IPS-NIHi11 (cell line): ENCODE data around the gene ZNRF4.
"Not testable (repeated sequence)": the region's sequence is repeated elsewhere in the genome, so short reads cannot be mapped to it uniquely, and the experiment has no call there.

ENCODE experiments used
- DNase-seq: peaks from one replicate; pipeline ENCODE4 v3.0.0; 2012; ENCODE audit warnings: mixed read lengths, low spot score

ZNRF4 gene

DNA sequence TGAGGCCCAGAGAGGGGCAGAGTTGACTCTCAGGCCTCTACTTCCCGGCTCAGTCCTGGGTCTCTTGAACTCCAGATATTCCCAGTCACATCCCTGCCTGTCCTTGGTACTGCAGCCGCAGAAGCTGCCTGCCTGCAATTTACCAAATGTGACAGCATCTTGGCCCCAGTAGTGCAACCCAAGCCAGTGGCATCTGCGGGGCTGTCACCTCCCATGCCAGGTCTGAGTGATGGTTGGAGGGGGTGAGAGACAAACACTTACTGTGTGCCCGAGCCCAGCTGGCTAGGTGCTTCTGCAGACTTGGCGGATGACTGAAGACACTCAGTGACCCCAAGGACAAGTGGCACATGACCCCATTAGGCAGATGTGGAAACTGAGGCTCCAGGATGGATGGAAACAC is 18.4 kb downstream of the ZNRF4 start:
- DNase-seq: no peak

DNA sequence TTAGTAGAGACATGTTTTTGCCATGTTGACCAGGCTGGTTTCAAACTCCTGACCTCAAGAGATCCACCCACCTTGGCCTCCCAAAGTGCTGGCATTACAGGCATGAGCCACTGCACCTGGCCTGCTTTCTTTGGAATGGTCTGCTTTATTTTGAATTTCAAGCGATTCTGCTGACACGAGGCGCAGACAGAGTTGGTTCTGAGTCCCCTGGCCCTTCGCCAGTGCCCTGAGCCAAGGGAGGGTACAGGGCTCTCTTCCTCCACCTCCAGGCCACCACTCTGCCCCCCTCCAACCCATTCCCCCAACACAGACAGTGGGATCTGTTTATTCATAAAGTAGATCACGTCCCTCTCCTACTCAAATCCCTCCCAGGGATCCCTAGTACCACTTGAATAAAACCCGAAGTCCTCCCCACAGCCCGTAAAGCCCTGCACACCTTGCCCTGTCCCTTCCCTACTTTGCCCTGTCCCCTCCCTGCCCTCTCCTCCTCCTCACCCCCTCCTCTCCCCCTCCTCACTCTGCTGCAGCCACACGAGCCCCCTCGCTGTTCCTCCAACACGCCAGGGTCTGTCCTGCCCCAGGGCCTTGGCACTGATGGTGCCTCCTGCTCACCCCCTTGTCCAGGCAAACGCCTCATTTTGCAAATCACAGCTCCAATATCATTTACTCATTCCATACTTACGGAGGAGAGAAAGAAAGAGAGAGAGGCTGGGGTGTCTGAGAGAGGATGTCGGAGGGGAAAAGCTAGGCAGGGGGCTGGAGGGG is 22.4 kb downstream of the ZNRF4 start:
- DNase-seq: no peak

DNA sequence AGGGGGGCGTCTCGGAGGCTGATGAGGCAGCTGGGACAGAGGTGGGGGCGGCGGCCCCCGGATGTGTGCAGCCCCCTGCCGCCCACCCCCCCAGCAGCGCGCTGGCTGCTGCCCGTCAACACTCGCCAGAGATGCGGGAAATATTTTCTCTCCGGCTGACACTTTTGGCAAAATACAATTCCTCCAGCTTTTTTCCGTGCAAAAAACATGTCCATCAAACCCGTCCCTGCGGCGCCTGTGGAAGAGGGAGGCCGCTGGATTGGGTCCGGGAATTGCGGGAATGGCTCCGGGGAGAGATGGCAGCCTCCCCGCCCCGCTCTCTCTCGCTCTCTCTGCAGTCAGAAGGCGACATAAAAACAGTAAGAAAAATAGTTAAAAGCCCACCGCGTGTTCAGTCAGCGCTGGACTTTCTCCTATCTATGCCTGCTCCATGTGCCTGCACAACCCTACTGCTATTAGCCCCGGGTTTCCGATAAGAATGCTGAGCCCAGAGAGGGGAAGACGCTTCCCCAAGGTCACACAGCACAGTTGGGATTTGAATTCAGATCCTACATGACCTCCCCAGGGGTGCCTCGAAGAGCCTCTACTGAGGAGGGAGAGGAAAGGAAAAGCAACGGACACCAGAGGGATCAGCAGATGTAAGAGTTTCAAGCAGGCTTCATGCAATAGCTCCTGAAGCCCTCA is 23.2 kb downstream of the ZNRF4 start:
- DNase-seq: no peak

DNA sequence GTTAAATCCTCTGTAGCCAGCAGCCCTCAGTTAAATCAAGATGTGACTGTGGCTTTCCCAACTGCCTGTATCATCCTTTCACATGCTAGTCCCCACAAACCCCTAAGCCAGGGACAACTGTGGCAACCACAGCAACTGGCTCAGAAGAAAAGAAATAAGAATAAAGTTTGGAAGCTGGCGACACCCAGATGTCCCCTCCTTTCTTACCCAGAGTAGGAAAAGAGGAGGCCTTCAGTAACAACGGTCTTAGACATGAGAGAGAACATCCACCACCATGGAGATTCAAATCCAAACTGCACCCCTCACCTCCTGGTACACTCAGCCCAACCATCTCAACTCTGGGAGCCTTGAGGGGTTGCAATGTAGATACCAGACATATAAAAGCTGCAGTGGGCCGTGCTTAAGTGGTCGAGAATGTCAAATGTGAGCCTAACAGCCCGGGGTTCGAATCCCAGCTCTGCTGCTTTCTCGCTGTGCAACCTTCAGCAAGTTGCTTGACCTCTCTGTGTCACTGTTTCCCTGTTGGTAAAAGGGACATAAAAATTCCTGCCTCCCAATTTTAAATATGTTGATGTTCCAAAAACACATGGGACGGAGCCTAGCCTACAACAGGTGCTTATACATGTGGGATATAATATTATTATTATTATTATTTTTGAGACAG is 23.8 kb downstream of the ZNRF4 start:
- DNase-seq: no peak

DNA sequence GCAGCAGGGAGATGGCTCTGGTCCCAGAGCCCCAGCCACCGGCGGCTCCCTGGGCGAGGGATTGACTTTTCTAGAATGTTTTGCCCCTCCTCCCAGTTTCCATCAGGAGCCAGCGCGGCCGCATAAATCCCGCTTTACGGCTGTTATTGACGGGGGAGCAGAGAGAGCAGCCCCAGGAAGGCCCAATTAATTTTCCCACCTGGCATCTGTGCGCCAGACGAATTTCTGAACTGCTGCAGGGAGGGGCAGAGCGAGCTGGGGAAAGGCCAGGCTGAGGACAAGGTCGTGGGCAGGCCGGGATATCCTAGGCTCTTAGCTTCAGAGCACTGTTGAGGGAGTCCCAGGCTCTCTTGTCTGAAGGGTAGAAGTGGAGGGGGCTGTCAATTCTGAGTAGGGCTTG is 24.7 kb downstream of the ZNRF4 start:
- DNase-seq: peak; percentile 35

DNA sequence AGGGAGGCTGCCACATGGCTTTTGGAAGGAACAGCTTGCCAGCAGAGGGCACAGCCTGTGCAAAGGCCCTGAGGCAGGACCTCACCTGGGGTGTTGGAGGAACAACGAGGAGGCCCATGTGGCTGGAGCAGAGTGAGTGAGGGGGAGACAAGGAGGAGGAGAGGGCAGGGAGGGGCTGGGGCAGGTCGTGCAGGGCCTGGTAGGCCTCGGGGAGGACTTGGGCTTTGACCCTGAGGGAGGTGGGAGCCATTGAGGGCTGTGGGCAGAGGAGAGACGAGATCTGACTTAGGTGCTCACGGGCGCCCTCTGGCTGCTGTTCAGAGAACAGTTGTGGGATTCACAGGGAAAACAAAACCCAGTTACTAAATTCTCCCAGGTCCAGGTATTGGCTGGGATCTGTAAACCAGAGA is 25.2 kb downstream of the ZNRF4 start:
- peak; percentile 76 for DNase-seq

DNA sequence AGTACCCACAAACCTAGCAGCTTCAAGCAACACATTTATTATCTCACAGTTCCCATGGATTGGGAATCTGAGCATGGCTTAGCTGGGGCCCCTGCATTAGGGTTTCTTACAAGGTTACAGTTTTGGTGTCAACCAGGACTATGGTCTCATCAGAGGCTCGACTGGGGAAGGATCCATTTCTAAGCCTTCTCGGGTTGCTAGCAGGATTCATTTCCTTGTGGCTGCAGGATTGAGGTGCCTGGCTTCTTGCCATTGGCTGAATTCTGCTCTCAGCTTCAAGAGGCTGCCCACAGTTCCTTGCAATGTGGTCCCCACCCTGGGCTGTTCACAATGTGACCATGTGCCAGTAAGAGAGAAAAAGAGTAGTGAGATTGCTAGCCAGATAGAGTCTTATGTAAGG is 26.7 kb downstream of the ZNRF4 start:
- no peak for DNase-seq

DNA sequence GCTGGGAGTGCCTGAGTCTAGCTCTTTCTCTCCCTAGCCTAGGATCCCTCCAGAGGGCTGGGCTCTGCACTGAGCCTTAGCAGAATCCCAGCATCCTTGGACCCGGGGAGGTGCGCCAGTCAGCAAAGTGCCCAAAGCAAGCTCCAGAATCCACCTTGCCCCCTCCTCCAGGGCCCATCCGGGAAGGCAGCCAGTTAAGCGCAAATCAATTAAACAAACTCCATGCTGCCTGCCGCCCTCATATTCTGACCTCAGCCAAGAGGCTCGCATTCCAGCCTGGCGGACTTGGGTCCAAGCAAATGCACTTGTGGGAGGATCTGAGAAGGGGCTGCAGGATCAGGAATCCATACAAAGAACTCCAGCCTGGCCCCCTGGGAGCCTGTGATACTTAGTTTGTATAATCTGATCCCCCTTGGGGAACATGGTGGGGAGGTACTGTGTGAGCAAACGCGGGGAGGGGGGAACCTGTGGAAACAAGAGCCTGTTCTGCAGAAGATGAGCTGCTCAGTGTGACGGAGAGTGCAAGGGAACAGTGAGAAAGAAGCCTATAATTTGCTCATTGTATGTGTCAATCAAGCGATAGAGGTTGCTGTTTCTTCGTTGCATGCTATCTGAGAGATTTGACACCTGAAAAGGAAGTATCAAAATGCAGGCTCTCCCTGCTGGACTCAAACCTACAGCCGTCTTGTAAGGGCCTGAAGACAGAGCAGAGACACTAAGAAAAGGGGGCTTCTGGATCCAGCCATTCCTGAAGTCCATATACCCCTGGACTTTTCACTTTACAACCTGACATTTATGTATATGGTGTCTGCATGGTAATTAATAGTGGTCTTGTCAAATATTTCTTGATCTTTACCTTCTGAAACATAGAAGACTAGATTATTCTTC is 29.4 kb downstream of the ZNRF4 start:
- peak; percentile 68 for DNase-seq

DNA sequence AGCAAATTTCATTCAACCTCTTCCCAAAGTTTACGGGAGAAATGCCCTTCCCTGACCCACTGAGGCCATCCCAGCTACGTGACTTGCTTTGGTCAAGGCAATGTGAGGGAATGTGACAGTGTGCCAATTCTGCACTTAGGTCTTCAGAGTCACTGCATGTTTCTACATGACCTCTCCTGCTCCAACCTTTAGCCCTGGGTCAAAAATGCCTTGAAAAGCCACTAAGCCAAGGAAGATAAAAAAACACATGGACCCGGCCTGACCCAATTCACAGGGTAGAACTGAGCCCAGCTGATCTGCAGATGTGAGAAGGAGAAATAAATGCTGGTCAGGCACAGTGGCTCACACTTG is 30.0 kb downstream of the ZNRF4 start:
- no peak for DNase-seq

DNA sequence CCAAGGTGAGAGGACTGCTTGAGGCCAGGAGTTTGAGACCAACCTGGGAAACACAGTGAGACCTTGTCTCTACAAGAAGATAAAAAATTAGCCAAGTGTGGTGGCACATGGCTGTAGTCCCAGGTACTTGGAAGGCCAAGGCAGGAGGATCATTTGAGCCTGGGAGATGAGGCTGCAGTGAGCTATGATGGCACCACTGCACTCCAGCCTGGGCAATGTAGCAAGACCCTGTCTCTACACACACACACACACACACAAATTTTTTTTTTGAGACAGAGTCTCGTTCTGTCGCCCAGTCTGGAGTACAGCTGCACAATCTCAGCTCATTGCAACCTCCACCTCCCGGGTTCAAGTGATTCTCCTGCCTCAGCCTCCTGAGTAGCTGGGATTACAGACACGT is 30.4 kb downstream of the ZNRF4 start:
- not testable (repeated sequence) for DNase-seq

DNA sequence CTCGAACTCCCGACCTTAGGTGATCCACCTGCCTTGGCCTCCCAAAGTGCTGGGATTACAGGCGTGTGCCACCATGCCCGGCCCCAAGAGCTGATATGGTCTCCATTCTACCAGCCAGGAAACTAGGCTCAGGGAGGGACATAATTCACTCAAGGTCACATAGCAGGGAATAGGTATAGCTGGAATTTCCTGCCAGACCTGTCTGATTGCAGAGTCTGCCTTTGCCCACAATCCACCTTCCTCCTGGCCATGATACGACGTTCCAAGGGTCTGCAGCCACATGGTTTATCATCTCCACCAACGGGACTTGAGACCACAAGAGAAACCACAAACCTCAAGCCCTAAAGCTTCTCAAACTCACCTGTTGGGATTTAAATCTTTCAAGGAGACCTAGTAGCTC is 32.0 kb downstream of the ZNRF4 start:
- no peak for DNase-seq

DNA sequence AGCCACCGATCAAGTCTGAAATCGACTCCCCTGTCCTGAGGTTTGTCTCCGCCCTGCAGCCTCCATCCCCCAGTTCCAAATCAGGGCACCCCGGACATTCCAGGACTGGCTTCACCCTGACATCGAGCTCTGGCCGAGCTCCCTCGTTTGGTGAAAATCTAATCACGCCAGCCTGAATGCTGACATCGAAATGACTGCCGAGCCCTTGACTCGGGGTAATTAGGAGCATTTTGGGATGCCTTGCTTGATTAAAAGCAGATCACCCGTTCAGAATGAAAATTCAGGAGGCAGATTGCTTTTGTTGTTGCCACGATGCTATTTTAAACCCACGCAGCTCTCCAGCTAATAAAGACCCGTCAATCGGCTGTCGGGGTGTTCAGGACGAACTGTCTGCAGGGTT is 34.3 kb downstream of the ZNRF4 start:
- DNase-seq: no peak

DNA sequence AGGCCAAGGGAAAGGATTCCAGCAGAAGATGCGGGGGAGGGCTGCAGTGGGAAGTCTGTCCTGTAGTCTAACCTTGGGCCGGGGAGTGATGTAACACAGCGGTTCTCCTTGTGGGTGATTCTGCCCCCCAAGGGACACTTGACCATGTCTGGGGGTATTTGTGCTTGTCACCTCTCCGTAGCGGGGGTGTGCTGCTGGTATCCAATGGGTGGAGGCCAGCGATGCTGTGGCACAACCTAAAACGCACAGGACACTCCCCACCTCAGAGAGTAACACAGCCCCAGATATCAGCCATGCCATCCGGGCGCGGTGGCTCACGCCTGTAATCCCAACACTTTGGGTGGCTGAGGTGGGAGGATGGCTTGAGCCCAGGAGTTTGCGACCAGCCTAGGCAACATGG is 36.3 kb downstream of the ZNRF4 start:
- DNase-seq: no peak

DNA sequence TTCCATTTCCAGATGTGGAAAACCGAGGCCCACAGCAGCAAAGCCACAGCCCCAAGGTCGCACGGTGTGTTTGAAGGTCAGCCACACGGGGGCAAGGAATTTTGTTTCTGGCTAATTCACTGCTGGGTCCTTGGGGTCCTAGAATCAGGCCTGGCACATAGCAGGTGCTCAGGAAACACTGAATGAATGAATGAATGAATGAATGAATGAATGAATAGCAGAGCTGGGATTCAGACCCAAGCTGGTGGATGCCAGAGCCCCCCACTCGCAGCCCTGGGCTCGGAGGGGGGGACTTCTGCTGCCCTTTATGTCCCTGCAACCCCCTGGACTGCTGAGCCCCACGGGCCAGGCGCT is 37.0 kb downstream of the ZNRF4 start:
- no peak for DNase-seq

DNA sequence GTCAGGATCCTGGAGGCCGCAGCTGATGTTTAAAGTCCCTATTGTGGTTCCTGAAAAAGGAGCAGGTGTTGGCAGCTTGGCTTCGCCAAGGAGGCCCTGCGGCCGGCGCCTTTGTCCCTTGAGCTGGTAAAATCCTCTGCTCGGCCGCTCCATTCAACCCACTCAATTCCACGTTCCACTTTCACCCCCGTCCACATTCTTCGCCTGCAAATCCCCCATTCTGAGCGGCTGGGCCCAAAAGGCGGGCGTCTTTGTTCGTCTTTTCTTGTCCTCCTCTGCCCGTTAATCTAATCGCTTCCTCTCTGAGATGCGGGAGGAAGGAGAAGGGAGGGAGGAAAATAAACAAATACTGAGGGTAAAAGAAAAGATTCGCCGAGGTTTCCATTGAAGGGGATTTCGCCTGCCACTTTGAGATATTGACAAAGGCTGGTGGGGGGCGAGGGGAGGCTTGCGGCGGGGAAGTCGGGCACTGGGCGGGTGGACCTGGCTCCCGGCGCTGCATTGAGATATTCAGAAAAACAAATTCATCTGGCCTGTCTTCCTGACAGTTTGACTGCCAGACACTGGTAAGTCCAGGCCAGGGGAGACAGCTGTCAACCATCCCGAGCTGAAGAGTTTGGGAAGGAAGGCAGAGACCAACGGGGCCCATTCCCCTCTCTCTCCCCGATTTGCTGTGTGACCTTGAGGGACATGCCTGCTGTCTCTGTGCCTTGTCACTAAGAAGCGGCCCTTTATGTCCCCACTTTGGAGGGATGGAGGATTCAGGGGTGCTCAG is 37.6 kb downstream of the ZNRF4 start:
- DNase-seq: no peak

DNA sequence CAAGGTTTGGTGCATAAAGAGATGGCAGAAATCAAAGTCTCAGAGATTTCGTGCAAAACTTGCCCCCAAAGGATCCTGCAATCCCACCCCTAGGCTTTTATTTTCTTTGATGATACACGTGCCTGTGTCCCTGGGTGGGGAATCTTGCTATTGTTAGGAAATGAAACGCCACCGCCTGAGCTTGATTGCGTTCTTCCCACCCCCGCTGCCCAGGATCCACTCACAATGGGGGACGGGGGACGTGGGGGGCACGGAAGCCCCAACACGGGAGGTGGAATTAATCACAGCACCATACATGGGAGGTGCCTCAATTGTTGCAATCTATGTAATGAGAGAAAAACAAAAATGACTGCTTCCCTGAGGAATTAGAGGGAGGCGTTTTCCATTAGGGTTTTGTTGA is 39.6 kb downstream of the ZNRF4 start:
- DNase-seq: no peak

DNA sequence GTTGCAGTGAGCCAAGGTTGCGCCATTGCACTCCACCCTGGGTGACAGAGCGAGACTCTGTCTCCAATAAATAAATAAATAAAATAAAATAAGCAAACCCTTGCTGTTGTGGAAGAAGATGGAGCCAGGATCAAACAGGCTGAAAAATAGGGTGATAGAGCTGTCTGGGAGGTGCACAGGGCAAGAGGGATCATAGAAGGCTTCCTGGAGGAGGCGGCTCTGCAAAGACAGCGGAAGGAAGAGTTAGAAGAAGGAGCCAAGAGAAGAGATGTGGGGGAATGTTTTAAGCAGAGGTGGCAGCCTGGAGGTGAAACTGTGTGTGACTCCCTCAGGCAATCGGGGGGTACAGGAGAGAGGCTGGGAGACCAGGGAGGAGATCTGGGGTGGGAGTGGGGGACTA is 40.6 kb downstream of the ZNRF4 start:
- no peak for DNase-seq

DNA sequence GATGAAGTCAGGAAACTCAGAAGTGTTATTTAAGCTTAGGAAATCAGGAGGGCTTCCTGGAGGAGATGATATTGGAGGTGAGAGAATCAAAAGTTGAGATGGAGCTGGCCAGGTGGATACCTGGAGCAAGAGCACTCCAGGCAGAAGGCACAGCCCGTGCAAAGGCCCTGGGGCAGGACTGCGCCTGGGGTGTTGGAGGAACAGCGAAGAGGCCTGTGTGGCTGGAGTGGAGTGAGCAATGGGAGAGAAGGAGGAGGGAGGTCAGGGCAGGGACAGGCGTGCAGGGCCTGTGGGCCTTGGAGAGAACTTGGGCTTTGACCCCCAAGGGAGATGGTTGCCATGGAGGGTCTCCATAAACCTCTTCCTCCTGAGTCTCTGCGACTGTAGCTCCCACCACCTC is 42.1 kb downstream of the ZNRF4 start:
- no peak for DNase-seq

DNA sequence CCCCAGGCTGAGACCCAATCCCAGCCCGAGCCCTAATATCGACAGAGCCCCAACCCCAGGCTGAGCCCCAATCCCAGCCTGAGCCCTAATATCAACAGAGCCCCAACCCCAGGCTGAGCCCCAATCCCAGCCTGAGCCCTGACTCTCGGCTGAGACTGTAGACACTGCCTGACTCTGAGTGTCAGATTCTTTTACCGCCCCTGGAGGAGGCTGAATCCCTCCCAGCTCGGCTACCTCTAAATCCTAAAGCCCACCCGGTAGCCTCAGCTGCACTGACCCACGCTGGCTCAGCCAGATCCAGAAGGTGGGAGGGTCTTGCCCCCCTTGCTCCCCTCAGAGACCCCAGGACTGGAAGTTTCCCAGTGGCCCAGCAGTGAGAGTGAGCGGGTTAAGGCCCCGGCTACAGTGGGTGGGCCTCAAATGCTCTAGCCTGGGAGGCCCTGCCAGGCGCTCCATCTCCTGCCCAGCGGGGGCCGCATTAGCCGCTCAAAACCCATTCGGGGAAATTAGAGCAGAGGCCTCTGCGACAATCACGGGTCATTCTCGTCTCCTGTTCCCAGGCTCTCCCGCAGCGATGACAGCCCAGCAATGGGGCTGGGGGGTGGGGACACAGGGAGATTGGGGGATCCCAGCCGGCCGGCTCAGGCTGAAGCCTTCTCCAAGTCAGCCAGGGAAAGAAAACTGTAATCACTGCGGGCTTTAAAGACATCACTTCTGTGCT is 43.8 kb downstream of the ZNRF4 start:
- peak; percentile 86 for DNase-seq

DNA sequence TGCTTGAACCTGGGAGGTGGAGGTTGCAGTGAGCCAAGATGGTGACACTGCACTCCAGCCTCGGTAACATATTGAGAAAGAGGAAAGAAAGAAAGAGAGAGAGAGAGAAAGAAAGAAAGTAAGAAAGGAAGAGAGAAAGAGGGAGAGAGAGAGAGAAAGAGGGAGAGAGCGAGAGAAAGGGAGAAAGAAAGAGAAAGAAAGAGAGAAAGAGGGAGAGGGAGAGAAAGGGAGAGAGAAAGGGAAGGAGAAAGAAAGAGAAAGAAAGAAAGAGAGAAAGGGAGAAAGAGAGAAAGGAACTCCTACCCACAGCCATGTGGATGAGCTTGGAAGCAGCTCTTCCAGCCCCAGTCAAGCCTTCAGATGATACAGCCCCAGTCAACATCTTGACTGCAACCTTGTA is 46.7 kb downstream of the ZNRF4 start:
- DNase-seq: no peak

DNA sequence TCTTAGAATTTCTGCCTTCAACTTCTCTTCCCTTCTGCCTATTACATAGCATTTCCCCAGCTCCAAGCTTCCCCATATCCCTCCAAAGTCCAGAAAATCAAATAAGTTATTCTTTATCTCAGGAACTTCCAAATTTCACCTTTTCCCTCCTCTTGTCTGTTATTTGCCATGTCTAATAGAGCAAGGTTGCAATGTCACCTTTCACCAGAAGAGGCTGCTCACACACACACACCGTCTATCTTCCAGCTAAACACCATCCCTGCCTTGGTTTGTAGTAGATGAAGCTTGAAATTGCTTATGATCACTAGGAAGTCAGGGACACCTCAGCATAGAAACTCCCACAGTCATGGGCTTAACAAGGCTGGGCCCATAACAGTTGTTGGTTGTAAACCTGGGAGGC is 48.4 kb downstream of the ZNRF4 start:
- no peak for DNase-seq
